ENCODE results near the gene GCLC.

The GCLC gene

DNA sequence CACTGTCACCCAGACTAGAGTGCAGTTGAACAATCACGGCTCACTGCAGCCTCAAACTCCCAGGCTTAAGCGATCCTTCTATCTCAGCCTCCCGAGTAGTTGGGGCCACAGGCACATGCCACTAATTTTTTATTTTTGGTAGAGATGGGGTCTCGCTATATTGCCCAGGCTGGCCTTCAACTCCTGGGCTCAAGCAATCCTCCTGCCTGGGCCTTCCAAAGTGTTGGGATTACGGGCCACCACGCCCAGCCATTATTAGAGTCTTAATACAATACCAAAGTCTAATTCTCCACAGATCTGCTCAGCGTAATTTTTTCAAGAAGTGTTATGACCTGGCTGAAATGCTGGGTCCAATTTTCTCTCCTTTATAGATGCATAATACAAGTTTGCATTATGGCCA, 3.0 kb downstream of the GCLC start:
- Histone ChIP-seq H3K4me3 (ENCODE audit: low read depth, low read length) (no peak overlapping the region), H3K36me3 (peaks cover 3% of the 10 kb centered on the region; the same call in 1 of the 2 replicates), H3K4me1 (no peaks in the 10 kb centered on the region), H3K9me3 (no peaks in the 10 kb centered on the region), H3K27me3 (no peaks in the 10 kb centered on the region)
- TF ChIP-seq, protein P1, sequence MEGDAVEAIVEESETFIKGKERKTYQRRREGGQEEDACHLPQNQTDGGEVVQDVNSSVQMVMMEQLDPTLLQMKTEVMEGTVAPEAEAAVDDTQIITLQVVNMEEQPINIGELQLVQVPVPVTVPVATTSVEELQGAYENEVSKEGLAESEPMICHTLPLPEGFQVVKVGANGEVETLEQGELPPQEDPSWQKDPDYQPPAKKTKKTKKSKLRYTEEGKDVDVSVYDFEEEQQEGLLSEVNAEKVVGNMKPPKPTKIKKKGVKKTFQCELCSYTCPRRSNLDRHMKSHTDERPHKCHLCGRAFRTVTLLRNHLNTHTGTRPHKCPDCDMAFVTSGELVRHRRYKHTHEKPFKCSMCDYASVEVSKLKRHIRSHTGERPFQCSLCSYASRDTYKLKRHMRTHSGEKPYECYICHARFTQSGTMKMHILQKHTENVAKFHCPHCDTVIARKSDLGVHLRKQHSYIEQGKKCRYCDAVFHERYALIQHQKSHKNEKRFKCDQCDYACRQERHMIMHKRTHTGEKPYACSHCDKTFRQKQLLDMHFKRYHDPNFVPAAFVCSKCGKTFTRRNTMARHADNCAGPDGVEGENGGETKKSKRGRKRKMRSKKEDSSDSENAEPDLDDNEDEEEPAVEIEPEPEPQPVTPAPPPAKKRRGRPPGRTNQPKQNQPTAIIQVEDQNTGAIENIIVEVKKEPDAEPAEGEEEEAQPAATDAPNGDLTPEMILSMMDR (IDR thresholded peaks at IDR 0.05; ENCODE audit: low read depth, low read length): no peak
- no peak for DNase-seq

DNA sequence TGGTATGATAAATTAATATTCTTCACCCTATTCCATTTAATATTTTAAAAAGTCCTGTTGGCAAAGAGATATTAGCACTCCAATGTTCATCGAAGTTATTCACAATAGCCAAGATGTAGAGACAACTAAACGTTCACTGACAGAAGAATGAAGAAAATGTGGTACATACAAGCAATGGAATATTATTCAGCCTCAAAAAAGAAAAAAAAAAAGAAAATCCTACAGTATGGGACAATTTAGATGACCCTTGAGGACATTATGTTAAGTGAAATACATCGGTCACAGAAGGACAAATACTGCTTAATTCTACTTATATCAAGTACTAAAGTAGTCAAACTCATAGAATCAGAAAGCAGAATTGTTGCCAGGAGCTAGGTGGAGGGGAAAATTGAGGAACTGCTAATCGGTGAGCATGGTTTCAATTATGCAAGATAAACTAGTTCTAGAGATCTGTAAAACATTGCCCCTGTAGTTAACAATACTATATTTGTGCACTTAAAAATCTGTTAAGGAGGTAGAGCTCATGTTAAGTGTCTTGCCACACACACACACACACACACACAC, 4.7 kb downstream of the GCLC start:
- H3K4me3 ChIP-seq (ENCODE audit: low read depth, low read length): no peak overlapping the region
- no peaks in the 10 kb centered on the region for H3K27me3 ChIP-seq
- TF ChIP-seq, protein P1 (IDR thresholded peaks at IDR 0.05; ENCODE audit: low read depth, low read length): no peak
- H3K4me1 ChIP-seq: no peaks in the 10 kb centered on the region
- H3K36me3 ChIP-seq: peaks cover 3% of the 10 kb centered on the region; the same call in 1 of the 2 replicates
- DNase-seq: no peak
- no peaks in the 10 kb centered on the region for H3K9me3 ChIP-seq

DNA sequence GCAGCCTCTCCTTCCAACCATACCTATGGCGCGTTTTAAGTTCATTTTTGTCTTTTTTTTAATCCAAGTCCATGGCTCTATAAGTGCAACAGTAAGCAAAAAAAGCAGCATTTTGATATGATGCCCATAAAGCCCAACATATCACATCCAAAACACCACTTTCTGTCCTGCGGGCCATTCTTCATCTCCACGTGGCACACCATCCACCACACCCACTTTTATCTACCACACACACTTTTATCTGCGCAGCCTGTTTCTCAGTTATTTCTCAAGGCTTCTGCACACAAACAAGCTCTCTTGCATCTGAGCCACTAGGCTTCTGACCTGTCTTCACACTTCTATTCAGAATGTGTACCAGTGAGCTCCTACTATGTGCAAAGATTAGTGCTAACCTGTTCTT, 5.3 kb downstream of the GCLC start:
- Histone ChIP-seq H3K9me3 (no peaks in the 10 kb centered on the region), H3K27me3 (no peaks in the 10 kb centered on the region), H3K4me1 (no peaks in the 10 kb centered on the region), H3K4me3 (ENCODE audit: low read depth, low read length) (no peak overlapping the region), H3K36me3 (peaks cover 3% of the 10 kb centered on the region; the same call in 1 of the 2 replicates)
- no peak for DNase-seq
- TF ChIP-seq, protein P1 (IDR thresholded peaks at IDR 0.05; ENCODE audit: low read depth, low read length): no peak

DNA sequence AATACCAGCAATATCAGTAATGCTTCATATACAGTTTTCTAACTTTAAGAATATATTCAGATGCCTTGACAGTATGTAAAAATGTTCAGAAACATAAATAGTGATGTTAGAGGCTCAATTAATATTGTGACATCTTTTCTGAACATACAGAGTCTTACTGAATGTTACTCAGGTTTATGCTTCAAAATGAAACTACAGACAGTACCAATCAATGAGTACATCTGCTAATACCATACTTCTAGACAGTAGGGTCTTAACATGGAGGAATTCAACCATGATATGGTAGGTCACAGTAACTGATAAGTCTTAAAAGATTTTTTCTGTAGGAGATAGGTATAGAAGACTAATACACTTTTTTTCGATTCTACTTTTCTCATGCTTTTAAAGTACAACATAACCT, 8.3 kb downstream of the GCLC start:
- H3K4me1 ChIP-seq: no peaks in the 10 kb centered on the region
- no peaks in the 10 kb centered on the region; the same call in 1 of the 2 replicates for H3K36me3 ChIP-seq
- no peak overlapping the region for H3K4me3 ChIP-seq (ENCODE audit: low read depth, low read length)
- H3K27me3 ChIP-seq: no peaks in the 10 kb centered on the region
- DNase-seq: no peak
- TF ChIP-seq, protein P1 (IDR thresholded peaks at IDR 0.05; ENCODE audit: low read depth, low read length): no peak
- H3K9me3 ChIP-seq: no peaks in the 10 kb centered on the region

DNA sequence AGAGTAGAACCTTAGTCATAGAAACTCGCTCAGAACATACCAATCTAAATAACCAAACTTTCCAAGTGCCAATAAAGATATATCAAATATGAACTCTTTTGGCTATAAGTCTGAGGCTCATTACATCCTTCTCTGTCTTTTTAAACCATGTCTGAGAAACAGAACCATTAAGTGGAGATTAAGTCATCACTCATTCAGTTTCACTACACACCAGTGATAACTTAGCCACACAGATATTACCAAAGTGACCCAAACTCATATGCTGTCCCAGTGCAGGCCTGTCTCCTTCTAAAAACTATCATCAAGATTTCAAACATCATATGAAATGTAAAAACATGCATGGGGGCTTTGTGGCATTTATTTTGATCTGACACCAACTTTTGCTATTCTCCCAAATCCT, 12.0 kb downstream of the GCLC start:
- H3K4me3 ChIP-seq (ENCODE audit: low read depth, low read length): no peak overlapping the region
- no peaks in the 10 kb centered on the region for H3K4me1 ChIP-seq
- no peaks in the 10 kb centered on the region for H3K9me3 ChIP-seq
- no peak for DNase-seq
- no peaks in the 10 kb centered on the region for H3K27me3 ChIP-seq
- TF ChIP-seq, protein P1 (IDR thresholded peaks at IDR 0.05; ENCODE audit: low read depth, low read length): no peak
- no peaks in the 10 kb centered on the region for H3K36me3 ChIP-seq

DNA sequence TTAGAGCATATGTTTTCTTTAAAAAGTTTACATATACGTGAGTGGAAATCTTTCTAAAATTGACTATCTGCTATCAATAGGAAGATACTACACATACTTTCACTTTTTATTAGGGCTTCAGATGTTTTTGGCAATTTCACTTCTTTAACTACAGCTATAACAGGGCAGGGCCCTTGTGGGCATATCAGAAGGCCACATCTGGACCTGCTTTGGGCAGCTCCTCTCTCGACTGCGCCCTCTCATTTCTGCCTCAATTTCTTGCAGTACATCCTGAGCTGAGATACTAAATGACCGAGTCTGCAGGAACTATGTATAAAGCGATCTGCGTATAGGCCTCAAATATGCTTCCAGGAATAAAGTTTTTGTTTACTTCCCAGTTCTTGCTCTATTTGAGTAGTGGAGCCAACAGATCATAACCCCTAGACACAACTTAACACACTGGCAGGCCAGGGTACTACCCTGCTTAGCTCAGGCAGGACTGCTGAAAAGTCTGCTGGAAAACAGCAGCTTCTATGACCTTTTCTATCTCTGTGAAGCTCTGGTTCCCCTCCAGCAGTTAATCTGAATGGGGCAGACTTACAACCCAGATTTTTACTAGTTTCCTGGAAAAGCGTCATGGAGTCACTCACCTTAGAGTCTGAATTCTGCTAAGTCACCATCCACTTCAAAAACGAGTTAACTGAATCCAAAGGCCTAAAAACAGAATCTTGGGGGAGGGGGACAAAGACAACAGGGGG, 12.7 kb downstream of the GCLC start:
- Histone ChIP-seq H3K4me1 (no peaks in the 10 kb centered on the region), H3K4me3 (ENCODE audit: low read depth, low read length) (no peak overlapping the region), H3K36me3 (no peaks in the 10 kb centered on the region), H3K9me3 (no peaks in the 10 kb centered on the region), H3K27me3 (no peaks in the 10 kb centered on the region)
- TF ChIP-seq, protein P1 (IDR thresholded peaks at IDR 0.05; ENCODE audit: low read depth, low read length): no peak
- DNase-seq: no peak
